ENCODE measurements around the gene CNTD1.
A peak's percentile ranks its signal among the peaks of the same experiment; 100 is the strongest.
"Not testable (repeated sequence)": the region's sequence is repeated elsewhere in the genome, so short reads cannot be mapped to it uniquely, and the experiment has no call there.

The CNTD1 gene

GRCh38 chr17:42845918-42846593 is 47.4 kb downstream of the CNTD1 start:
- no peak overlapping the region for H3K4me3 ChIP-seq (replicated peaks in 1 of 2; ENCODE audit: low read depth in 2 of 2, low read length in 2 of 2)
- TF ChIP-seq CTCF (IDR thresholded peaks at IDR 0.05; ENCODE audit: low read depth, low read length) = no peak
- no peak for DNase-seq (ENCODE audit: low read depth in 2 of 2)

- TF ChIP-seq CTCF (IDR thresholded peaks at IDR 0.05; ENCODE audit: low read depth, low read length) = no peak
- DNase-seq (ENCODE audit: low read depth in 2 of 2) = peak; percentile 59 to 80
- H3K4me3 ChIP-seq (replicated peaks in 1 of 2; ENCODE audit: low read depth in 2 of 2, low read length in 2 of 2) = no peak overlapping the region
Measured at GRCh38 chr17:42846594-42847280, 48.1 kb downstream of the CNTD1 start.

GRCh38 chr17:42848093-42848492 is 49.4 kb downstream of the CNTD1 start:
- DNase-seq (ENCODE audit: low read depth in 2 of 2) = no peak
- no peak for TF ChIP-seq CTCF (IDR thresholded peaks at IDR 0.05; ENCODE audit: low read depth, low read length)
- H3K4me3 ChIP-seq (replicated peaks in 1 of 2; ENCODE audit: low read depth in 2 of 2, low read length in 2 of 2) = no peak overlapping the region

- H3K4me3 ChIP-seq (replicated peaks in 1 of 2; ENCODE audit: low read depth in 2 of 2, low read length in 2 of 2) = no peak overlapping the region
- no peak for TF ChIP-seq CTCF (IDR thresholded peaks at IDR 0.05; ENCODE audit: low read depth, low read length)
- no peak for DNase-seq (ENCODE audit: low read depth in 2 of 2)
Measured at GRCh38 chr17:42849031-42849430, 50.4 kb downstream of the CNTD1 start.

GRCh38 chr17:42849451-42850181 is 51.0 kb downstream of the CNTD1 start:
- no peak for TF ChIP-seq CTCF (IDR thresholded peaks at IDR 0.05; ENCODE audit: low read depth, low read length)
- no peak for DNase-seq (ENCODE audit: low read depth in 2 of 2)
- no peak overlapping the region for H3K4me3 ChIP-seq (replicated peaks in 1 of 2; ENCODE audit: low read depth in 2 of 2, low read length in 2 of 2)

GRCh38 chr17:42850954-42851353 is 52.3 kb downstream of the CNTD1 start, which contains the start of gene AOC3:
TSS of gene AOC3 (plus strand) at chr17:42851199. CDS start at chr17:42851344, 145 bp downstream.
- TF ChIP-seq CTCF (IDR thresholded peaks at IDR 0.05; ENCODE audit: low read depth, low read length) = no peak
- no peak within 1 kb of the TSS for H3K4me3 ChIP-seq (replicated peaks in 1 of 2; ENCODE audit: low read depth in 2 of 2, low read length in 2 of 2)
- DNase-seq (ENCODE audit: low read depth in 2 of 2) = peak in 1 of 2 donors; percentile 15

- not testable (repeated sequence) for DNase-seq (ENCODE audit: low read depth in 2 of 2); H3K4me3 ChIP-seq (replicated peaks in 1 of 2; ENCODE audit: low read depth in 2 of 2, low read length in 2 of 2)
Measured at GRCh38 chr17:42851371-42852240, 52.9 kb downstream of the CNTD1 start.
